HCT116 (cell line): ENCODE results near the gene DACT3. TPM values are rescaled to one million over a fixed set of nuclear protein-coding genes. Genes with fewer than 3 reads are reported as not detected.
A peak's percentile ranks its signal among the peaks of the same experiment; 100 is the strongest.

Source experiments
- ATAC-seq: fragments of 200-7000 bp; cut with Tn5 transposase; 2 replicates; pipeline ENCODE4 v1.9.1; 2020; ENCODE audit warnings: mild to moderate bottlenecking, moderate library complexity
- BruUV-seq: library from RNA; stranded (reverse); fragments of 400-500 nt; replicated peaks from 2 replicates; lab custom pipeline; 2021; lab: Mats Ljungman, UMichigan
- CTCF ChIA-PET: fragments of 300-600 bp; sonication (Branson Sonifier 250); formaldehyde crosslinking; loops from one replicate; lab custom pipeline; 2021; ENCODE audit warnings: antibody characterized with exemption; lab: Charles Lee
- POLR2A ChIA-PET: fragments of 300-600, 350-600 bp; sonication (Branson Sonifier 250); formaldehyde crosslinking; loops from one replicate; lab custom pipeline; 2021; ENCODE audit warnings: antibody characterized with exemption; lab: Charles Lee
- RAD21 ChIA-PET, 2 experiments: fragments of 300-600 bp; sonication (Branson Sonifier 250); formaldehyde crosslinking; loops; one replicate each; lab custom pipeline; 2023; ENCODE audit warnings: low total read pairs in 2 of 2; ENCODE audit not compliant: uncharacterized antibody in 2 of 2, unreplicated experiment in 2 of 2, low non-redundant PET in 1 of 2; lab: Charles Lee
- DNase-seq: peaks from one replicate; pipeline ENCODE4 v3.0.0-alpha.2; 2010; ENCODE audit warnings: low read depth, low spot score
- H2AFZ ChIP-seq: fragments of 200-600 bp; shearing (Covaris generic), sonication (generic); 2 replicates; pipeline ENCODE4 v1.6.1; 2017; ENCODE audit warnings: low read depth, mixed run types, mixed read lengths, antibody characterized with exemption, low read length; ENCODE audit not compliant: poor library complexity, severe bottlenecking
- H3K27ac ChIP-seq: 2 replicates; pipeline ENCODE4 v1.5.1; 2012; ENCODE audit warnings: low read depth, low read length
- H3K27me3 ChIP-seq: fragments of 200-600 bp; sonication (generic); 2 replicates; pipeline ENCODE4 v1.6.1; 2016; ENCODE audit warnings: mixed run types, low read length, mixed read lengths; ENCODE audit not compliant: insufficient read depth
- H3K36me3 ChIP-seq, 2 experiments: fragments of 200-500 bp in 1 of 2; fragments of 200-600 bp in 1 of 2; sonication (Bioruptor generic) in 1 of 2; sonication (generic) in 1 of 2; 2 replicates each; pipeline versions ENCODE4 v1.5.1 to v1.6.1; 2014 to 2016; ENCODE audit warnings: low read length in 2 of 2, inconsistent platforms in 1 of 2, mixed read lengths in 1 of 2, mixed run types in 1 of 2; ENCODE audit not compliant: insufficient read depth in 2 of 2, control insufficient read depth in 1 of 2
- H3K4me1 ChIP-seq, 2 experiments: fragments of 200-600 bp in 1 of 2; sonication (generic) in 1 of 2; 2 replicates each; pipeline versions ENCODE4 v1.5.1 to v1.6.1; 2012 to 2017; ENCODE audit warnings: low read length in 2 of 2, inconsistent platforms in 1 of 2, mild to moderate bottlenecking in 1 of 2, mixed read lengths in 1 of 2, mixed run types in 1 of 2, moderate library complexity in 1 of 2; ENCODE audit not compliant: insufficient read depth in 2 of 2, control insufficient read depth in 1 of 2
- H3K4me2 ChIP-seq: fragments of 200-600 bp; sonication (generic); 2 replicates; pipeline ENCODE4 v1.6.1; 2017; ENCODE audit warnings: mixed run types, low read length, mixed read lengths
- H3K4me3 ChIP-seq, 2 experiments: fragments of 200-600 bp in 1 of 2; sonication (generic) in 1 of 2; replicated peaks in 1 of 2; 2 replicates each; pipeline ENCODE4 v1.5.1; 2011 to 2016; ENCODE audit warnings: low read length in 2 of 2, control low read depth in 1 of 2, low read depth in 1 of 2, mild to moderate bottlenecking in 1 of 2, mixed read lengths in 1 of 2, mixed run types in 1 of 2
- H3K79me2 ChIP-seq: fragments of 200-600 bp; sonication (generic); 2 replicates; pipeline ENCODE4 v1.6.1; 2017; ENCODE audit warnings: mild to moderate bottlenecking, mixed run types, low read length, moderate library complexity, mixed read lengths; ENCODE audit not compliant: insufficient read depth
- H3K9ac ChIP-seq: fragments of 200-600 bp; sonication (generic); 2 replicates; pipeline ENCODE4 v1.6.1; 2016; ENCODE audit warnings: low read length, mixed read lengths
- H3K9me2 ChIP-seq: fragments of 200-600 bp; sonication (generic), shearing (Covaris generic); 2 replicates; pipeline ENCODE4 v1.6.1; 2017; ENCODE audit warnings: mixed run types, mild to moderate bottlenecking, moderate library complexity; ENCODE audit not compliant: insufficient read depth
- H3K9me3 ChIP-seq, 2 experiments: fragments of 200-500 bp in 1 of 2; fragments of 200-600 bp in 1 of 2; sonication (Bioruptor generic) in 1 of 2; sonication (generic) in 1 of 2; 2 replicates each; pipeline ENCODE4 v1.6.1; 2014 to 2017; ENCODE audit warnings: low read length in 2 of 2, mixed read lengths in 2 of 2, inconsistent platforms in 1 of 2, low read depth in 1 of 2, mild to moderate bottlenecking in 1 of 2, mixed run types in 1 of 2, moderate library complexity in 1 of 2; ENCODE audit not compliant: control insufficient read depth in 1 of 2, insufficient read depth in 1 of 2
- H4K20me1 ChIP-seq: fragments of 200-600 bp; sonication (generic), shearing (Covaris generic); 2 replicates; pipeline ENCODE4 v1.6.1; 2017; ENCODE audit warnings: mixed run types, mild to moderate bottlenecking, moderate library complexity; ENCODE audit not compliant: insufficient read depth
- EZH2 ChIP-seq: fragments of 200-600 bp; sonication (generic); IDR thresholded peaks from 2 replicates; pipeline ENCODE4 v1.6.1; 2017; ENCODE audit warnings: antibody characterized with exemption, mixed run types
- EZH2phosphoT487 ChIP-seq: fragments of 200-600 bp; IDR thresholded peaks from 2 replicates; pipeline ENCODE4 v1.6.1; 2018; ENCODE audit warnings: antibody characterized with exemption, borderline replicate concordance
- POLR2AphosphoS5 ChIP-seq: IDR thresholded peaks from 2 replicates; pipeline ENCODE4 v1.6.1; 2011; ENCODE audit warnings: mild to moderate bottlenecking, low read depth, low read length, moderate library complexity
- SIN3A ChIP-seq: IDR thresholded peaks from 2 replicates; pipeline ENCODE4 v1.6.1; 2012; ENCODE audit warnings: low read depth
- intact Hi-C: fragments of 100-400 bp; cut with micrococcal nuclease; formaldehyde crosslinking; loops from 2 replicates; pipeline ENCODE4 v1.10.0; 2022
- total RNA-seq: library from RNA; stranded (reverse); gene quantifications from one replicate; pipeline ENCODE4 v1.2.1, GENCODE V29; 2021; ENCODE audit not compliant: unreplicated experiment

The DACT3 gene
- total RNA-seq, 1 experiment from 2014 or later, result 2.0 TPM

GRCh38 chr19:46610851-46611770, 49.9 kb downstream of the DACT3 start:
- no TSS peak for BruUV-seq
- ChIA-PET RAD21 (no interaction called here), CTCF (interaction anchor here (1.3 to 7.7 kb wide), 2 partner anchors 52 to 81 kb away, joined by 3 to 217 read pairs; partner anchors contain the start of gene DACT3)
- Histone ChIP-seq H3K4me2 (no peak overlapping the region), H3K9me3 (no peaks in the 10 kb centered on the region), H4K20me1 (no peaks in the 10 kb centered on the region), H3K27ac (no peak overlapping the region), H3K4me1 (peaks cover 0 to 12% of the 10 kb centered on the region in 2 experiments; a peak in 3 of 4 replicates), H2AFZ (no peak overlapping the region), H3K79me2 (peaks cover 14% of the 10 kb centered on the region; the same call in 1 of the 2 replicates), H3K9me2 (no peaks in the 10 kb centered on the region), H3K9ac (no peak overlapping the region), H3K27me3 (no peaks in the 10 kb centered on the region), H3K4me3 (no peak overlapping the region), H3K36me3 (peaks cover 25 to 31% of the 10 kb centered on the region in 2 experiments)
- no peak for ATAC-seq
- intact Hi-C loops, result loop anchor here (10.0 kb wide), 1 partner anchor 114 kb away; no protein-coding TSS in a partner anchor
- DNase-seq, result no peak
- TF ChIP-seq POLR2AphosphoS5, result peak; percentile 30; the same call in 1 of the 2 replicates
- no peak for TF ChIP-seq EZH2
- TF ChIP-seq, all 23 proteins: peak for 1
- POLR2A ChIA-PET, result interaction anchor here (1.3 to 1.4 kb wide), 2 partner anchors 10 to 50 kb away, joined by 3 to 8 read pairs; partner anchors contain the start of genes CALM3 and DACT3

GRCh38 chr19:46610413-46610775, 50.6 kb downstream of the DACT3 start:
- H4K20me1 ChIP-seq, result no peaks in the 10 kb centered on the region
- H3K4me2 ChIP-seq, result no peak overlapping the region
- H2AFZ ChIP-seq, result no peak overlapping the region
- ChIA-PET POLR2A (interaction anchor here (1.3 kb wide), 1 partner anchor 9 kb away, joined by 8 read pairs; the partner anchor contains the start of gene CALM3), RAD21 (no interaction called here), CTCF (interaction anchor here (1.3 to 7.7 kb wide), 2 partner anchors 52 to 80 kb away, joined by 3 to 217 read pairs; partner anchors contain the start of gene DACT3)
- H3K79me2 ChIP-seq, result peaks cover 21% of the 10 kb centered on the region; the same call in 1 of the 2 replicates
- H3K36me3 ChIP-seq, result peaks cover 31% of the 10 kb centered on the region in 2 experiments
- no peak overlapping the region for H3K9ac ChIP-seq
- no peak overlapping the region for H3K4me3 ChIP-seq
- ATAC-seq (no peak), DNase-seq (no peak)
- no peaks in the 10 kb centered on the region for H3K9me3 ChIP-seq
- no peaks in the 10 kb centered on the region for H3K9me2 ChIP-seq
- intact Hi-C loops, result loop anchor here (10.0 kb wide), 1 partner anchor 114 kb away; no protein-coding TSS in a partner anchor
- peaks cover 0 to 8% of the 10 kb centered on the region in 2 experiments; a peak in 3 of 4 replicates for H3K4me1 ChIP-seq
- H3K27me3 ChIP-seq, result no peaks in the 10 kb centered on the region
- TF ChIP-seq SIN3A (peak; percentile 36; the same call in 1 of the 2 replicates), EZH2phosphoT487 (no peak)
- BruUV-seq, result no TSS peak
- H3K27ac ChIP-seq, result no peak overlapping the region
